IMR-90 (cell line): ENCODE data around the gene PLEKHJ1. TPM values are rescaled to one million over a fixed set of nuclear protein-coding genes. Genes with fewer than 3 reads are reported as not detected.
A peak's percentile ranks its signal among the peaks of the same experiment; 100 is the strongest.

Source experiments
- ATAC-seq: fragments of 200-7000 bp; cut with Tn5 transposase; 2 replicates; pipeline ENCODE4 v1.9.1; 2020; ENCODE audit warnings: low read depth, mild to moderate bottlenecking, moderate library complexity
- BruUV-seq: library from RNA; stranded (reverse); fragments of 400-500 nt; replicated peaks from 2 replicates; lab custom pipeline; 2021; lab: Mats Ljungman, UMichigan
- CTCF ChIA-PET: fragments of 300-600 bp; formaldehyde crosslinking; extraction: SDS; loops from one replicate; lab custom pipeline; 2021; ENCODE audit warnings: antibody characterized with exemption; lab: Yijun Ruan, JAX
- POLR2A ChIA-PET: fragments of 300-600 bp; sonication (Branson Sonifier 250); formaldehyde crosslinking; loops from one replicate; lab custom pipeline; 2022; ENCODE audit warnings: antibody characterized with exemption; ENCODE audit not compliant: unreplicated experiment; lab: Charles Lee
- DNase-seq: peaks from one replicate; pipeline ENCODE4 v3.0.0; 2013
- H2AFZ ChIP-seq: replicated peaks from 2 replicates; pipeline ENCODE3; 2013; ENCODE audit warnings: low read length, mild to moderate bottlenecking; ENCODE audit not compliant: poor library complexity
- H2AK5ac ChIP-seq: 2 replicates; pipeline ENCODE4 v1.6.1; 2013; ENCODE audit warnings: low read depth, low read length, inconsistent platforms
- H2AK9ac ChIP-seq: replicated peaks from 2 replicates; pipeline ENCODE3; 2013; ENCODE audit warnings: mild to moderate bottlenecking, low read depth, low read length, moderate library complexity; ENCODE audit not compliant: poor library complexity
- H2BK120ac ChIP-seq: 2 replicates; pipeline ENCODE4 v1.6.1; 2013; ENCODE audit warnings: low read depth, low read length, inconsistent platforms
- H2BK15ac ChIP-seq: 3 replicates; pipeline ENCODE4 v1.6.1; 2013; ENCODE audit warnings: low read depth, low read length, inconsistent platforms
- H2BK20ac ChIP-seq: 2 replicates; pipeline ENCODE4 v1.6.1; 2013; ENCODE audit warnings: low read depth, mild to moderate bottlenecking, inconsistent platforms, low read length, moderate library complexity
- H2BK5ac ChIP-seq: 2 replicates; pipeline ENCODE4 v1.6.1; 2013; ENCODE audit warnings: mild to moderate bottlenecking, low read depth, low read length, inconsistent platforms; ENCODE audit not compliant: poor library complexity, severe bottlenecking
- H3K14ac ChIP-seq: replicated peaks from 2 replicates; pipeline ENCODE4 v1.6.1; 2013; ENCODE audit warnings: low read depth, low read length, inconsistent platforms
- H3K18ac ChIP-seq: 2 replicates; pipeline ENCODE4 v1.6.1; 2013; ENCODE audit warnings: low read depth, low read length, control low read depth
- H3K23ac ChIP-seq: 2 replicates; pipeline ENCODE4 v1.6.1; 2013; ENCODE audit warnings: low read depth, low read length, inconsistent platforms
- H3K27ac ChIP-seq: 2 replicates; pipeline ENCODE4 v1.5.1; 2013; ENCODE audit warnings: mild to moderate bottlenecking, control low read depth, low read length; ENCODE audit not compliant: insufficient read depth
- H3K27me3 ChIP-seq: 2 replicates; pipeline ENCODE4 v1.6.1; 2013; ENCODE audit warnings: low read length; ENCODE audit not compliant: control insufficient read depth, insufficient read depth
- H3K36me3 ChIP-seq: 2 replicates; pipeline ENCODE4 v1.6.1; 2013; ENCODE audit warnings: low read length, mixed read lengths; ENCODE audit not compliant: control insufficient read depth, insufficient read depth
- H3K4ac ChIP-seq: 2 replicates; pipeline ENCODE4 v1.6.1; 2013; ENCODE audit warnings: low read depth, low read length, inconsistent platforms
- H3K4me1 ChIP-seq: 2 replicates; pipeline ENCODE4 v1.6.1; 2013; ENCODE audit warnings: low read length, mixed read lengths; ENCODE audit not compliant: control insufficient read depth, insufficient read depth
- H3K4me2 ChIP-seq: 2 replicates; pipeline ENCODE4 v1.6.1; 2013; ENCODE audit warnings: low read depth, mild to moderate bottlenecking, control low read depth, low read length, moderate library complexity
- H3K4me3 ChIP-seq: 2 replicates; pipeline ENCODE4 v1.5.1; 2013; ENCODE audit warnings: low read depth, mild to moderate bottlenecking, control low read depth, low read length, moderate library complexity; ENCODE audit not compliant: insufficient read depth
- H3K56ac ChIP-seq: 2 replicates; pipeline ENCODE4 v1.6.1; 2013; ENCODE audit warnings: low read length, inconsistent platforms; ENCODE audit not compliant: insufficient read depth; ENCODE audit errors: extremely low read depth
- H3K79me1 ChIP-seq, 2 experiments: 2 replicates each; pipeline ENCODE4 v1.6.1; 2013; ENCODE audit warnings: low read length in 2 of 2, inconsistent platforms in 1 of 2, low read depth in 1 of 2
- H3K9ac ChIP-seq: 2 replicates; pipeline ENCODE4 v1.6.1; 2013; ENCODE audit warnings: low read depth, low read length, control low read depth
- H3K9me1 ChIP-seq: 2 replicates; pipeline ENCODE4 v1.6.1; 2013; ENCODE audit warnings: low read length, inconsistent platforms; ENCODE audit not compliant: insufficient read depth
- H3K9me3 ChIP-seq: 2 replicates; pipeline ENCODE4 v1.6.1; 2013; ENCODE audit warnings: low read length; ENCODE audit not compliant: control insufficient read depth, insufficient read depth
- H4K20me1 ChIP-seq: 2 replicates; pipeline ENCODE4 v1.6.1; 2013; ENCODE audit warnings: low read length, inconsistent platforms; ENCODE audit not compliant: insufficient read depth
- H4K5ac ChIP-seq: 2 replicates; pipeline ENCODE4 v1.6.1; 2013; ENCODE audit warnings: mild to moderate bottlenecking, low read depth, low read length, control low read depth
- H4K8ac ChIP-seq, 2 experiments: 2 replicates each; pipeline ENCODE4 v1.6.1; 2013; ENCODE audit warnings: low read depth in 2 of 2, low read length in 2 of 2, control low read depth in 1 of 2, inconsistent platforms in 1 of 2
- H4K91ac ChIP-seq: 2 replicates; pipeline ENCODE4 v1.6.1; 2013; ENCODE audit warnings: low read depth, low read length, inconsistent platforms; ENCODE audit not compliant: insufficient read depth
- BHLHE40 ChIP-seq: fragments of 150-350 bp; IDR thresholded peaks from 2 replicates; pipeline ENCODE4 v1.6.1; 2016; ENCODE audit warnings: mild to moderate bottlenecking, low read depth, low read length
- FOS ChIP-seq: fragments of 150-350 bp; IDR thresholded peaks from 2 replicates; pipeline ENCODE4 v1.6.1; 2016; ENCODE audit warnings: low read depth, low read length
- MXI1 ChIP-seq: IDR thresholded peaks from 2 replicates; pipeline ENCODE4 v1.6.1; 2012; ENCODE audit warnings: low read depth, mild to moderate bottlenecking, low read length, moderate library complexity, borderline replicate concordance
- NFE2L2 ChIP-seq: fragments of 150-350 bp; IDR thresholded peaks from 2 replicates; pipeline ENCODE4 v1.6.1; 2016; ENCODE audit warnings: low read depth, mild to moderate bottlenecking, low read length
- RAD21 ChIP-seq: IDR thresholded peaks from 2 replicates; pipeline ENCODE4 v1.6.1; 2012; ENCODE audit warnings: low read length, improper control_type of control experiment
- WGBS, 2 experiments: methylation state at CpG; one replicate each; pipeline versions ENCODE4 v1.1.5 to v1.1.7; 2013; ENCODE audit warnings: missing lambda C conversion rate in 2 of 2; ENCODE audit not compliant: insufficient read length in 1 of 2; ENCODE audit errors: extremely low coverage in 2 of 2; 5-methylcytosine and 5-hydroxymethylcytosine counted together
- dilution Hi-C: fragments of 300-500 bp; cut with HindIII; formaldehyde crosslinking; loops from one replicate; pipeline ENCODE4 v1.14.3; 2018; ENCODE audit warnings: low sequenced_read_pairs; ENCODE audit not compliant: unreplicated experiment
- in situ Hi-C: fragments of 300-500 bp; cut with MboI; formaldehyde crosslinking; loops from 3 replicates; pipeline ENCODE4 v1.14.3; 2019; ENCODE audit warnings: low sequenced_read_pairs, inconsistent platforms, mixed read lengths
- intact Hi-C: fragments of 100-400 bp; cut with micrococcal nuclease; formaldehyde crosslinking; loops from 2 replicates; pipeline ENCODE4 v1.10.0; 2022
- polyA plus RNA-seq, 3 experiments: library from polyadenylated mRNA; depleted of rRNA; stranded (reverse); fragments of >200 nt; gene quantifications; 2 replicates each; pipeline ENCODE4 v1.2.3, GENCODE V29; 2012; ENCODE audit warnings: low replicate concordance in 1 of 3
- total RNA-seq: library from RNA; depleted of rRNA; stranded (reverse); fragments of >200 nt; gene quantifications from 2 replicates; pipeline ENCODE4 v1.2.3, GENCODE V29; 2012
- TF ChIP-seq, protein P1 (sequence below): conservative IDR thresholded peaks from 2 replicates; pipeline ENCODE4 v1.5.1; 2012; ENCODE audit warnings: mild to moderate bottlenecking, low read depth, low read length, improper control_type of control experiment
- TF ChIP-seq, protein P2 (sequence below): fragments of 150-350 bp; IDR thresholded peaks from 2 replicates; pipeline ENCODE4 v1.6.1; 2016; ENCODE audit warnings: low read depth, mild to moderate bottlenecking, low read length, moderate library complexity, borderline replicate concordance

PLEKHJ1 gene
- total and polyA plus RNA-seq, 2 of the 4 experiments (the other 2 are of a cell fraction) = 31.7 to 62.8 TPM

- no peak for ATAC-seq
- no peaks in the 10 kb centered on the region for H3K9me3 ChIP-seq
- no peak overlapping the region for H3K9ac ChIP-seq
- CTCF ChIA-PET = interaction anchor here (1.2 kb wide), 1 partner anchor 24 kb away, joined by 6 read pairs; no protein-coding TSS in a partner anchor
- H3K36me3 ChIP-seq = no peaks in the 10 kb centered on the region
- WGBS, 2 experiments = 94% methylated on average over 3 of the region's 7 CpGs; no CpG with 5 or more reads in 1 of the 2 experiments
- dilution Hi-C loops (no loop called here), intact Hi-C loops (no loop called here), in situ Hi-C loops (no loop called here)
- no peaks in the 10 kb centered on the region for H4K20me1 ChIP-seq
- H3K27me3 ChIP-seq = no peaks in the 10 kb centered on the region
- no peaks in the 10 kb centered on the region; the same call in 1 of the 2 replicates for H3K9me1 ChIP-seq
- TF ChIP-seq, protein P1, sequence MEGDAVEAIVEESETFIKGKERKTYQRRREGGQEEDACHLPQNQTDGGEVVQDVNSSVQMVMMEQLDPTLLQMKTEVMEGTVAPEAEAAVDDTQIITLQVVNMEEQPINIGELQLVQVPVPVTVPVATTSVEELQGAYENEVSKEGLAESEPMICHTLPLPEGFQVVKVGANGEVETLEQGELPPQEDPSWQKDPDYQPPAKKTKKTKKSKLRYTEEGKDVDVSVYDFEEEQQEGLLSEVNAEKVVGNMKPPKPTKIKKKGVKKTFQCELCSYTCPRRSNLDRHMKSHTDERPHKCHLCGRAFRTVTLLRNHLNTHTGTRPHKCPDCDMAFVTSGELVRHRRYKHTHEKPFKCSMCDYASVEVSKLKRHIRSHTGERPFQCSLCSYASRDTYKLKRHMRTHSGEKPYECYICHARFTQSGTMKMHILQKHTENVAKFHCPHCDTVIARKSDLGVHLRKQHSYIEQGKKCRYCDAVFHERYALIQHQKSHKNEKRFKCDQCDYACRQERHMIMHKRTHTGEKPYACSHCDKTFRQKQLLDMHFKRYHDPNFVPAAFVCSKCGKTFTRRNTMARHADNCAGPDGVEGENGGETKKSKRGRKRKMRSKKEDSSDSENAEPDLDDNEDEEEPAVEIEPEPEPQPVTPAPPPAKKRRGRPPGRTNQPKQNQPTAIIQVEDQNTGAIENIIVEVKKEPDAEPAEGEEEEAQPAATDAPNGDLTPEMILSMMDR = peak; percentile 47
- TF ChIP-seq BHLHE40 = no peak
- TF ChIP-seq, protein P2, sequence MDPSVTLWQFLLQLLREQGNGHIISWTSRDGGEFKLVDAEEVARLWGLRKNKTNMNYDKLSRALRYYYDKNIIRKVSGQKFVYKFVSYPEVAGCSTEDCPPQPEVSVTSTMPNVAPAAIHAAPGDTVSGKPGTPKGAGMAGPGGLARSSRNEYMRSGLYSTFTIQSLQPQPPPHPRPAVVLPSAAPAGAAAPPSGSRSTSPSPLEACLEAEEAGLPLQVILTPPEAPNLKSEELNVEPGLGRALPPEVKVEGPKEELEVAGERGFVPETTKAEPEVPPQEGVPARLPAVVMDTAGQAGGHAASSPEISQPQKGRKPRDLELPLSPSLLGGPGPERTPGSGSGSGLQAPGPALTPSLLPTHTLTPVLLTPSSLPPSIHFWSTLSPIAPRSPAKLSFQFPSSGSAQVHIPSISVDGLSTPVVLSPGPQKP = no peak
- TF ChIP-seq FOS = no peak
- TF ChIP-seq RAD21 = peak; percentile 37; the same call in 1 of the 2 replicates
- TF ChIP-seq NFE2L2 = no peak
- no peak for TF ChIP-seq MXI1
- no peak overlapping the region for H4K5ac ChIP-seq
- BruUV-seq = no TSS peak
- no peak overlapping the region for H3K4me2 ChIP-seq
- POLR2A ChIA-PET = no interaction called here
- no peak overlapping the region for H3K14ac ChIP-seq
- H2BK120ac ChIP-seq = no peak overlapping the region
- H2AK5ac ChIP-seq = no peak overlapping the region
- H4K91ac ChIP-seq = no peak overlapping the region
- H3K4ac ChIP-seq = no peak overlapping the region
- peak overlapping the region; percentile 34 for H2AFZ ChIP-seq
- no peak overlapping the region for H3K4me3 ChIP-seq
- H3K4me1 ChIP-seq = peaks cover 2% of the 10 kb centered on the region
- no peak overlapping the region for H3K56ac ChIP-seq
- no peak overlapping the region for H2AK9ac ChIP-seq
- H3K27ac ChIP-seq = no peak overlapping the region
- no peak overlapping the region for H3K18ac ChIP-seq
- H2BK20ac ChIP-seq = no peak overlapping the region
- no peak overlapping the region for H4K8ac ChIP-seq
- no peak overlapping the region for H2BK15ac ChIP-seq
- H3K79me1 ChIP-seq = no peaks in the 10 kb centered on the region
- H2BK5ac ChIP-seq = no peak overlapping the region
- H3K23ac ChIP-seq = no peak overlapping the region
- DNase-seq = no peak
These were observed 25.5 kb upstream of the PLEKHJ1 start for GRCh38 chr19:2261438-2262172.
